ENCODE measurements around the gene CENPO.
"Not testable (repeated sequence)": the region's sequence is repeated elsewhere in the genome, so short reads cannot be mapped to it uniquely, and the experiment has no call there.

DNA sequence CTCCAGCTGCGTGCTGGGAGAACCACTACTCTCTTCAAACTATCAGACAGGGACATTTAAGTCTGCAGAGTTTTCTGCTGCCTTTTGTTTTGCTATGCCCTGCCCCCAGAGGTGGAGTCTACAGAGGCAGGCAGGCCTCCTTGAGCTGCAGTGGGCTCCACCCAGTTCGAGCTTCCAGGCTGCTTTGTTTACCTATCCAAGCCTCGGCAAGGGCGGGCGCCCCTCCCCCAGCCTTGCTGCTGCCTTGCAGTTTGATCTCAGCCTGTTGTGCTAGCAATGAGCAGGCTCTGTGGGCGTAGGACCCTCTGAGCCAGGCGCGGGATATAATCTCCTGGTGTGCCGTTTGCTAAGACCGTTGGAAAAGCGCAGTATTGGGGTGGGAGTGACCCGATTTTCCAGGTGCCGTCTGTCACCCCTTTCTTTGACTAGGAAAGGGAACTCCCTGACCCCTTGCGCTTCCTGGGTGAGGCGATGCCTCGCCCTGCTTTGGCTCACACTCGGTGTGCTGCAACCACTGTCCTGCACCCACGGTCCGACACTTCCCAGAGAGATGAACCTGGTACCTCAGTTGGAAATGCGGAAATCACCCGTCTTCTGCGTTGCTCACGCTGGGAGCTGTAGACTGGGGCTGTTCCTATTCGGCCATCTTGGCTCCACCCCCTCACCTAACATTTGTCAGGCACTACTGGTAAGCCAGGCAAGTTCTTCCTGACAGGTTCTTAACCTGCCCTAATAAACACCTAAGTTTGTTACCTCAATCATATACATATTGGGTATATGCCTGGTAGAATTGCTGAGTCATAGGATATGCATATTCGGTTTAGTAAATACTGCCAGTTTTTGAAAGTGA lies 12.8 kb downstream of the CENPO start:
- not testable (repeated sequence) for TF ChIP-seq CTCF (conservative IDR thresholded peaks at IDR 0.05); ZFX (IDR thresholded peaks at IDR 0.05)

Measured in C4-2B (cell line).